IPS-11a (cell line): ENCODE data around the gene MTM1.

Source experiments
- H3K4me3 ChIP-seq: one replicate; pipeline ENCODE4 v1.5.1; 2013; ENCODE audit warnings: low read depth, low read length, control low read depth

Gene MTM1

DNA sequence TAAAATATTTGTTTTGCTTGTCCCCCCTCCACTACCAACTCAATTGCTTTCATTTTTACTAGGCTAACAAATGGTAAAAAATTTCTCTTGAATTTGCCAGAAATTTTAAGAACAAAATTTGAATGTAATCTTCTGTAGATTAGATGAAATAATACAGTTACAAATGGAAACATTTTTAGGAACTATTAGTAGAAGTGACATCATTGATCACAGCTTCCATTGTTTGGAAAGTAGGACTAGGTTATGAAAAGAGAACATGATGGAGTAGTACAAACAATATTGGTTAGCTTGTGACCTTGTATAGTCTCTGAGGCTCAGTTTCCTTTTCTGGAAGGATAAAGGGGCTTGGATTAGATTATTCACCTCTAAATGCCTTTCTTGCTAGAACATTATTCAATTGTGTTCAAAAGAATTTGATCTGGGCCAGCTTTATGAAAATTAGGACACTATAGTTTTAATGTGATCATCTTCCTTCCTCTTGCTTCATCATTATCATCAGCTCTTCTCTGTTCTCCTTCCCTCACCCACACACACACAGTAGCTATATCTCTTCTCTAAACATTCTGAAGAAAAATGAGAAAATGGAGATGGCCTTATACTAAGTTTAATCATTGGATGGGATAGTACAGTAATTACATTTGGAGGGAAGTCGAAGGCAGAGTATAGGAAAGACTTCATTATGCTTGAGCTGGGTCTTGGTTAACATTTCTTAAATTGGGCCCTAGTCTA, 134.7 kb downstream of the MTM1 start:
- H3K4me3 ChIP-seq: no peak overlapping the region

DNA sequence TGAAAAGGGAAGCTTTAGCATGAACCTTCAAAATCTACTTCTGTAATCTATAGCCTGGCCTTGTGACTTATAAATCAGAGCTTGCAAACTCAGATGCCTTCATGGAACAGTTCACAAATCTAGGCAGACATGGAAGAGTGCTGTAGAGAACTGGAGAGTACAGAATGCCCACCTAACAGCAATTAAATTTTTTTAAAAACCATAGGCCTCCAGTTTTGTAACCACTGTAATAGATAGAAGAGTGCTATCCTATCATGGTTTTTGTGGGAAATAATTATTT, 135.2 kb downstream of the MTM1 start:
- no peak overlapping the region for H3K4me3 ChIP-seq

DNA sequence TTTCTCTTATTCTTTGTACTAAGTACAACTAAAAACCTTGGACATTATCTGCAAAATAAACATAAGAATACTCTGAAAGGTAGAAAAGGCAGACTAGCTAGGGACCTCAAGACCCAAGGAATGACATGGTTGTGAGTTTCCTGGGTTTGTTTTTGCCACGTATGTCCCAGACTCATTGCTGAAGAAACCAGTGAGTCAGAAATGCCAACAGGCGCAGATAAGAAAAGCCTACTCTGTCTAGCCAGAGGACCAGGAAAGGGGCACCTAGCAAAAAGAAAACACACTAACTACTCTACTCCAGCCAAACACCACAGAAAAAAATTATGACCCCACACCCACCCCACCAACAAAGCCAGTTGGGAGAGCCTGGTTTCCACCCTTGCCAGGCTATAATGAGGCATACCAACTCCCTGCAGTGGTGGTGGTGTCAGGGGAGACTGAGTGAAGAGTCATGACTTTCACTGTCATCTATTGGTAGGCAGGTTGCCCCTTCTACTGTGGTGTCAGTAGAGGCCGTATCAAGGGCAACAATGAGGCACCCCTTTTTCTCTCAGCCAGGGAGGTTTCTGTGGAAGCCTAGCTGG, 135.7 kb downstream of the MTM1 start:
- H3K4me3 ChIP-seq: no peak overlapping the region

- H3K4me3 ChIP-seq: no peak overlapping the region
Observed at GRCh38 chrX:150712619-150713018, 144.2 kb downstream of the MTM1 start.

DNA sequence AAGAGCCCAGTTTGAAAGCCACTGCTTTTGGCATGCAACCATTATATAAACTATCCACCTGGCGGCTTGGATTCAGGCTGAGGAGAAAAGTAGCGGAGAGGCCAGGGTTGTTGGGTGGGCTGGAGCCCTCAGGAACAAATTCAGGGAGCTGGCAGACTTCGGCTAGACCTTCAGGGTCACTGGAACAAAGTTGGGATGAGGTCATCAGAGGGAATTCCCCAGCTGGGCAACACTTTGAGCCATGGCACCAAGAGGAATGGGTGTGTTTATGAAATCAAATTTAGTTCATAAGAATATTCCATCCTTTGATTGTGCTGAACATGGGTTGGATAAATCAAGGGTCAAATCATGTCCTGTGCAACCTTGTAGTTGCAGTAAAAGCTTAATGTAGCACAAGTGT, 146.8 kb downstream of the MTM1 start:
- H3K4me3 ChIP-seq: no peak overlapping the region

- H3K4me3 ChIP-seq: no peak overlapping the region
Observed at GRCh38 chrX:150719621-150720020, 151.2 kb downstream of the MTM1 start.
